SK-N-SH (cell line): ENCODE data around the gene BTF3L4. TPM values are rescaled to one million over a fixed set of nuclear protein-coding genes. Genes with fewer than 3 reads are reported as not detected.

ENCODE experiments used
- CTCF ChIA-PET: fragments of 300-600, 350-600 bp; formaldehyde crosslinking; extraction: SDS; loops from one replicate; lab custom pipeline; 2021; lab: Yijun Ruan, JAX
- POLR2A ChIA-PET: fragments of 350-600 bp; sonication (Branson Sonifier 250); formaldehyde crosslinking; extraction: SDS; loops from one replicate; lab custom pipeline; 2020; ENCODE audit warnings: antibody characterized with exemption, inconsistent platforms; lab: Yijun Ruan, JAX
- DNase-seq: peaks from one replicate; pipeline ENCODE4 v3.0.0; 2012
- H2AFZ ChIP-seq: fragments of 200-600 bp; sonication (generic); 2 replicates; pipeline ENCODE4 v1.8.1; 2016; ENCODE audit warnings: antibody characterized with exemption, mild to moderate bottlenecking, low read depth
- H3F3A ChIP-seq: fragments of 200-600 bp; sonication (generic); replicated peaks from 2 replicates; pipeline ENCODE3; 2016; ENCODE audit warnings: antibody characterized with exemption, mild to moderate bottlenecking; ENCODE audit not compliant: insufficient read depth
- H3K27ac ChIP-seq, 2 experiments: fragments of 200-500 bp in 1 of 2; fragments of 200-600 bp in 1 of 2; sonication (Bioruptor generic) in 1 of 2; sonication (generic), shearing (Covaris generic) in 1 of 2; 2 replicates each; pipeline versions ENCODE4 v1.5.1 to v1.6.1; 2014 to 2016; ENCODE audit warnings: low read depth in 2 of 2, inconsistent platforms in 1 of 2, low read length in 1 of 2, mild to moderate bottlenecking in 1 of 2, mixed read lengths in 1 of 2
- H3K27me3 ChIP-seq: fragments of 200-600 bp; sonication (generic), shearing (Covaris generic); 2 replicates; pipeline ENCODE4 v1.6.1; 2016; ENCODE audit warnings: mixed run types; ENCODE audit not compliant: insufficient read depth
- H3K36me3 ChIP-seq, 2 experiments: fragments of 200-500 bp in 1 of 2; fragments of 200-600 bp in 1 of 2; sonication (Bioruptor generic) in 1 of 2; sonication (generic) in 1 of 2; replicated peaks in 1 of 2; 2 replicates each; pipeline versions ENCODE3 to v1.5.1; 2014 to 2016; ENCODE audit warnings: low read length in 1 of 2, mild to moderate bottlenecking in 1 of 2; ENCODE audit not compliant: insufficient read depth in 2 of 2, control insufficient read depth in 1 of 2
- H3K4me1 ChIP-seq, 2 experiments: fragments of 200-500 bp in 1 of 2; fragments of 200-600 bp in 1 of 2; sonication (Bioruptor generic) in 1 of 2; sonication (generic), shearing (Covaris generic) in 1 of 2; 2 replicates each; pipeline versions ENCODE4 v1.5.1 to v1.6.1; 2014 to 2016; ENCODE audit warnings: low read depth in 1 of 2, low read length in 1 of 2, mixed run types in 1 of 2; ENCODE audit not compliant: insufficient read depth in 2 of 2, control insufficient read depth in 1 of 2
- H3K4me2 ChIP-seq: fragments of 200-600 bp; sonication (generic), shearing (Covaris generic); 2 replicates; pipeline ENCODE4 v1.6.1; 2017; ENCODE audit warnings: mixed run types
- H3K4me3 ChIP-seq, 2 experiments: fragments of 200-500 bp in 1 of 2; fragments of 200-600 bp in 1 of 2; sonication (Bioruptor generic) in 1 of 2; sonication (generic), shearing (Covaris generic) in 1 of 2; 2 replicates each; pipeline versions ENCODE4 v1.5.1 to v1.8.1; 2014 to 2016; ENCODE audit warnings: low read depth in 2 of 2, inconsistent platforms in 1 of 2, low read length in 1 of 2, mild to moderate bottlenecking in 1 of 2, mixed read lengths in 1 of 2, moderate library complexity in 1 of 2
- H3K79me2 ChIP-seq: fragments of 200-600 bp; sonication (generic); 2 replicates; pipeline ENCODE4 v1.8.1; 2017; ENCODE audit warnings: mild to moderate bottlenecking; ENCODE audit not compliant: insufficient read depth
- H3K9ac ChIP-seq: fragments of 200-600 bp; sonication (generic); 2 replicates; pipeline ENCODE4 v1.6.1; 2017; ENCODE audit warnings: mixed run types
- H3K9me2 ChIP-seq: fragments of 200-600 bp; sonication (generic); 2 replicates; pipeline ENCODE4 v1.6.1; 2017; ENCODE audit warnings: mixed run types
- H3K9me3 ChIP-seq: fragments of 200-600 bp; sonication (generic); 2 replicates; pipeline ENCODE4 v1.6.1; 2017; ENCODE audit warnings: mixed run types, mild to moderate bottlenecking, moderate library complexity
- H4K20me1 ChIP-seq: fragments of 200-600 bp; sonication (generic); 2 replicates; pipeline ENCODE4 v1.6.1; 2017; ENCODE audit warnings: mild to moderate bottlenecking, mixed run types; ENCODE audit not compliant: insufficient read depth
- ELF1 ChIP-seq: IDR thresholded peaks from 2 replicates; pipeline ENCODE4 v1.4.0; 2012
- EP300 ChIP-seq, 2 experiments: IDR thresholded peaks; 2 replicates each; pipeline versions ENCODE4 v1.4.0 to v1.6.1; 2012; ENCODE audit warnings: borderline replicate concordance in 1 of 2, low read depth in 1 of 2, low read length in 1 of 2
- GABPA ChIP-seq: IDR thresholded peaks from 2 replicates; pipeline ENCODE4 v1.4.0; 2012; ENCODE audit warnings: low read depth, mild to moderate bottlenecking
- GATA2 ChIP-seq: sonication (generic); formaldehyde crosslinking; IDR thresholded peaks from 2 replicates; pipeline ENCODE4 v1.5.0; 2020; ENCODE audit warnings: mild to moderate bottlenecking, missing genetic modification reagents
- NFIC ChIP-seq: IDR thresholded peaks from 2 replicates; pipeline ENCODE4 v1.4.0; 2012; ENCODE audit warnings: borderline replicate concordance
- NRF1 ChIP-seq: IDR thresholded peaks from 2 replicates; pipeline ENCODE4 v1.6.1; 2012; ENCODE audit warnings: low read depth, mild to moderate bottlenecking, low read length
- PBX3 ChIP-seq: IDR thresholded peaks from 2 replicates; pipeline ENCODE4; 2012
- RAD21 ChIP-seq: IDR thresholded peaks from 2 replicates; pipeline ENCODE4 v1.6.1; 2012; ENCODE audit warnings: mild to moderate bottlenecking, low read length
- RFX5 ChIP-seq: IDR thresholded peaks from 2 replicates; pipeline ENCODE4 v1.6.1; 2012; ENCODE audit warnings: mild to moderate bottlenecking, improper control_type of control experiment, low read length
- RXRA ChIP-seq: IDR thresholded peaks from 2 replicates; pipeline ENCODE4 v1.4.0; 2012; ENCODE audit warnings: low read depth, mild to moderate bottlenecking, borderline replicate concordance
- SMC3 ChIP-seq: IDR thresholded peaks from 2 replicates; pipeline ENCODE4 v1.6.1; 2012; ENCODE audit warnings: low read depth, low read length, improper control_type of control experiment
- USF1 ChIP-seq: IDR thresholded peaks from 2 replicates; pipeline ENCODE4 v1.4.0; 2012; ENCODE audit warnings: low read depth, borderline replicate concordance
- WGBS: methylation state at CpG from one replicate; pipeline ENCODE4 v1.1.6; 2017; ENCODE audit warnings: low lambda C conversion rate; 5-methylcytosine and 5-hydroxymethylcytosine counted together
- polyA plus RNA-seq, 3 experiments: library from polyadenylated mRNA; depleted of rRNA; stranded (reverse); fragments of >200 nt; gene quantifications; 2 replicates each; pipeline ENCODE4 v1.2.3, GENCODE V29; 2012
- TF ChIP-seq, protein P1 (sequence below): IDR thresholded peaks from 2 replicates; pipeline ENCODE4 v1.6.1; 2012; ENCODE audit warnings: mild to moderate bottlenecking, low read depth, low read length, moderate library complexity
- TF ChIP-seq, protein P2 (sequence below): fragments of 150-350 bp; IDR thresholded peaks from 2 replicates; pipeline ENCODE4 v1.6.1; 2016; ENCODE audit warnings: mild to moderate bottlenecking, low read depth, low read length
- TF ChIP-seq, protein P3 (sequence below): fragments of 150-350 bp; IDR thresholded peaks from 2 replicates; pipeline ENCODE4 v1.6.1; 2017; ENCODE audit warnings: antibody characterized with exemption, low read length, low read depth, borderline replicate concordance

The BTF3L4 gene
- polyA plus RNA-seq, 1 of the 3 experiments (the other 2 are of a cell fraction): 26.1 TPM

- peak overlapping the region; percentile 67 to 82; a peak in 2 of 4 replicates for H3K27ac ChIP-seq
- H3K4me3 ChIP-seq: peak overlapping the region; percentile 91 to 98
- POLR2A ChIA-PET: interaction anchor here (0.9 to 1.2 kb wide), 3 partner anchors 17 to 292 kb away, joined by 3 to 5 read pairs (median 4); partner anchors contain the start of gene KTI12
- H3K9me3 ChIP-seq: no peaks in the 10 kb centered on the region
- H3K9me2 ChIP-seq: no peaks in the 10 kb centered on the region
- TF ChIP-seq, protein P1, sequence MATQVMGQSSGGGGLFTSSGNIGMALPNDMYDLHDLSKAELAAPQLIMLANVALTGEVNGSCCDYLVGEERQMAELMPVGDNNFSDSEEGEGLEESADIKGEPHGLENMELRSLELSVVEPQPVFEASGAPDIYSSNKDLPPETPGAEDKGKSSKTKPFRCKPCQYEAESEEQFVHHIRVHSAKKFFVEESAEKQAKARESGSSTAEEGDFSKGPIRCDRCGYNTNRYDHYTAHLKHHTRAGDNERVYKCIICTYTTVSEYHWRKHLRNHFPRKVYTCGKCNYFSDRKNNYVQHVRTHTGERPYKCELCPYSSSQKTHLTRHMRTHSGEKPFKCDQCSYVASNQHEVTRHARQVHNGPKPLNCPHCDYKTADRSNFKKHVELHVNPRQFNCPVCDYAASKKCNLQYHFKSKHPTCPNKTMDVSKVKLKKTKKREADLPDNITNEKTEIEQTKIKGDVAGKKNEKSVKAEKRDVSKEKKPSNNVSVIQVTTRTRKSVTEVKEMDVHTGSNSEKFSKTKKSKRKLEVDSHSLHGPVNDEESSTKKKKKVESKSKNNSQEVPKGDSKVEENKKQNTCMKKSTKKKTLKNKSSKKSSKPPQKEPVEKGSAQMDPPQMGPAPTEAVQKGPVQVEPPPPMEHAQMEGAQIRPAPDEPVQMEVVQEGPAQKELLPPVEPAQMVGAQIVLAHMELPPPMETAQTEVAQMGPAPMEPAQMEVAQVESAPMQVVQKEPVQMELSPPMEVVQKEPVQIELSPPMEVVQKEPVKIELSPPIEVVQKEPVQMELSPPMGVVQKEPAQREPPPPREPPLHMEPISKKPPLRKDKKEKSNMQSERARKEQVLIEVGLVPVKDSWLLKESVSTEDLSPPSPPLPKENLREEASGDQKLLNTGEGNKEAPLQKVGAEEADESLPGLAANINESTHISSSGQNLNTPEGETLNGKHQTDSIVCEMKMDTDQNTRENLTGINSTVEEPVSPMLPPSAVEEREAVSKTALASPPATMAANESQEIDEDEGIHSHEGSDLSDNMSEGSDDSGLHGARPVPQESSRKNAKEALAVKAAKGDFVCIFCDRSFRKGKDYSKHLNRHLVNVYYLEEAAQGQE: no peak
- TF ChIP-seq ELF1: no peak
- no peak for TF ChIP-seq NFIC
- no peak for TF ChIP-seq GATA2 (CRISPR knock-in tag)
- TF ChIP-seq SMC3: no peak
- TF ChIP-seq RAD21: no peak
- no peak for TF ChIP-seq GABPA
- no peak for TF ChIP-seq EP300 (IDR thresholded peaks at IDR 0.05; ENCODE audit: borderline replicate concordance in 1 of 2, low read depth in 1 of 2, low read length in 1 of 2)
- TF ChIP-seq, protein P2, sequence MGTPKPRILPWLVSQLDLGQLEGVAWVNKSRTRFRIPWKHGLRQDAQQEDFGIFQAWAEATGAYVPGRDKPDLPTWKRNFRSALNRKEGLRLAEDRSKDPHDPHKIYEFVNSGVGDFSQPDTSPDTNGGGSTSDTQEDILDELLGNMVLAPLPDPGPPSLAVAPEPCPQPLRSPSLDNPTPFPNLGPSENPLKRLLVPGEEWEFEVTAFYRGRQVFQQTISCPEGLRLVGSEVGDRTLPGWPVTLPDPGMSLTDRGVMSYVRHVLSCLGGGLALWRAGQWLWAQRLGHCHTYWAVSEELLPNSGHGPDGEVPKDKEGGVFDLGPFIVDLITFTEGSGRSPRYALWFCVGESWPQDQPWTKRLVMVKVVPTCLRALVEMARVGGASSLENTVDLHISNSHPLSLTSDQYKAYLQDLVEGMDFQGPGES: no peak
- TF ChIP-seq NRF1: no peak
- TF ChIP-seq PBX3: no peak
- TF ChIP-seq USF1: no peak
- TF ChIP-seq RFX5: no peak
- TF ChIP-seq RXRA: no peak
- TF ChIP-seq, protein P3, sequence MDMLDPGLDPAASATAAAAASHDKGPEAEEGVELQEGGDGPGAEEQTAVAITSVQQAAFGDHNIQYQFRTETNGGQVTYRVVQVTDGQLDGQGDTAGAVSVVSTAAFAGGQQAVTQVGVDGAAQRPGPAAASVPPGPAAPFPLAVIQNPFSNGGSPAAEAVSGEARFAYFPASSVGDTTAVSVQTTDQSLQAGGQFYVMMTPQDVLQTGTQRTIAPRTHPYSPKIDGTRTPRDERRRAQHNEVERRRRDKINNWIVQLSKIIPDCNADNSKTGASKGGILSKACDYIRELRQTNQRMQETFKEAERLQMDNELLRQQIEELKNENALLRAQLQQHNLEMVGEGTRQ: no peak
- 4% methylated on average over 4 of the region's 4 CpGs for WGBS
- H3K27me3 ChIP-seq: no peaks in the 10 kb centered on the region
- peaks cover 6% of the 10 kb centered on the region for H3F3A ChIP-seq
- CTCF ChIA-PET: interaction anchor here (2.4 kb wide), 1 partner anchor 15 kb away, joined by 9 read pairs; no protein-coding TSS in a partner anchor
- H3K4me2 ChIP-seq: peak overlapping the region; percentile 73
- no peak for DNase-seq
- H3K9ac ChIP-seq: peak overlapping the region; percentile 87
- 0 out of 2 replicates have a peak overlapping the region, but pooled peaks have one; percentile 60 for H2AFZ ChIP-seq
- peaks cover 13 to 21% of the 10 kb centered on the region in 2 experiments for H3K4me1 ChIP-seq
- peaks cover 89% of the 10 kb centered on the region for H3K79me2 ChIP-seq
- peaks cover 25 to 38% of the 10 kb centered on the region in 2 experiments for H3K36me3 ChIP-seq
- H4K20me1 ChIP-seq: peaks cover 9% of the 10 kb centered on the region; the same call in 1 of the 2 replicates
Observed at GRCh38 chr1:52056937-52057231, 789 bp downstream of the BTF3L4 start.
